ENCODE results near the gene BICRA. TPM values are rescaled to one million over a fixed set of nuclear protein-coding genes. Genes with fewer than 3 reads are reported as not detected.

The BICRA gene
- polyA plus RNA-seq, 6 donors from 2014 or later, result 0.37 to 1.5 (median 0.83) TPM; not detected in 1

DNA sequence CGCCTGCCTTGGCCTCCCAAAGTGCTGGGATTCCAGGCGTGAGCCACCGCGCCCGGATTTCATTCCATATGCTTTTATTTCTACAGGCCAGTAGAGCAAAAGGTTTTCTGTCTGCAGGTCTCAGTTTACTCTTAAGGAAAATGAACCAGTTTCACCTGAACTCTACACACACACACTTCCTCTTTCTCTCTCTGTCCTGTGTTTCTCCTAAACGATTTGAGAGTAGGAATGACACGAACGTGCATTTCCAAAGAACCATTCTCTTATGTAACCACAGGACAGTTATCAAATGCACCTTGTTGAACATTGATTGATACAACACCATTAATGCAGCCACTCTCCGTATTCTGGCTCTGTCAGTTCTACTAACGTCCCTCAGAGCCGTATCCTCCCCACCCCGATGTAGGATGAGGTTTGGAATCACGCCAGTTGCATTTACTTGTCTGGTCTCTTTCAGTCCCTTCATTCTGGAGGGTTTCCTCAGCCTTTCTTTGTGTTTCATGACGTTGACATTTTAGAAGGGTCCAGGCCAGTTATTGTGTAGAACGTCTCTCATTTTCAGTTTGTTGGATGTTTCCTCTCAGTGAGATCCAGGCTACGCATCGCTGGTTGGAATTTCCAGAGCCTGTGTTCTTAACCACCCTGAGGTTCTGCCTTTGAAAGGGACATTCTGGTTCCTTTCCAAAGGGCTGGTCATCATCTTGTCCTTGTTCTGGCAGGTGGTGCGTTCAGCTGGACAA is 36.0 kb downstream of the BICRA start:
- Mint-ChIP-seq H3K27ac (peak overlapping the region in 2 of 6 donors; percentile 82 to 88), H3K4me1 (peaks cover 35 to 43% (median 36%) of the 10 kb centered on the region in 3 donors), H3K27me3 (no peaks in the 10 kb centered on the region), H3K4me3 (peak overlapping the region in 1 of 8 donors; percentile 19), H3K36me3 (peaks cover 18 to 19% of the 10 kb centered on the region in 2 donors), H3K9me3 (peaks cover 0 to 6% (median 4%) of the 10 kb centered on the region in 7 donors)
- ATAC-seq (ENCODE audit: low read depth in 2 of 2), result no peak
- no peak for DNase-seq

DNA sequence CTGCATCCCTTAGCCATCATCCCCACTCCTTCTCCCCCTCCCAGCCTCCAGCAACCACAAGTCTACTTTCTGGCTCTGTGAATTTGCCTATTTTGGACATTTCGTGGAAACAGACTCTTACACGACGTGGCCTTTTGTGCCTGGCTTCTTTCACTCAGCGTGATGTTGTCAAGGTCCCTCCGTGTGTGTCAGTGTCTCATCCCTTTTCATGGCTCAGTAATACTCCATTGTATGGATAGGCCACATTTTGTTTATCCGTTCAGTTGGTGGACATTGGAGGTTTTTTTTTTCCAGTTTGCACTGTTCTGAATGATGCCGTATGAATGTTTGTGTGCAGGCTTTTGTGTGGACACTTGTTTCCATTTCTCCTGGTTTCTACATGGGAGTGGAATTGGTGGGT is 38.0 kb downstream of the BICRA start:
- Mint-ChIP-seq H3K36me3 (peaks cover 18 to 31% of the 10 kb centered on the region in 2 donors), H3K4me3 (no peak overlapping the region), H3K4me1 (peaks cover 31 to 52% (median 38%) of the 10 kb centered on the region in 3 donors), H3K27me3 (no peaks in the 10 kb centered on the region), H3K27ac (no peak overlapping the region), H3K9me3 (peaks cover 0 to 6% (median 4%) of the 10 kb centered on the region in 7 donors)
- no peak for DNase-seq
- ATAC-seq (ENCODE audit: low read depth in 2 of 2), result no peak

DNA sequence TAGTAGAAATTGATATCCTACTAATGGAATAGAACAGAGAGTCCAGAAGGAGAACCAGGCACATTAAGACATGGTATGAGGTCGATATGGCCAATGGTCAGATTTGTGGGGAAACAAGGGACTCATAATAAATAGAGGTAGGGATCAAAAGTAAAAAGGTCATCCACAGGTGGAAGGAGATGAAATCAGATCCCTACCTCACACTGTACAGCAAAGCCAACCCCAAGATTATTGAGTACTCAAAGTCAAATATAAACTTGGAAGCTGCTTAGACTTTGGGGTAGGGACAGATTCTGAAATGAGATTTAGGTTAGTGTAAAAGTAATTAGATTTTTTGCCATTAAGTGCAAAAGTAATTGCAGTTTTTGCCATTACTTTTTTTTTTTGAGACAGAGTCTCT is 40.7 kb downstream of the BICRA start:
- H3K4me1 Mint-ChIP-seq, result peaks cover 26 to 49% (median 45%) of the 10 kb centered on the region in 3 donors
- ATAC-seq (ENCODE audit: low read depth in 2 of 2), result no peak
- H3K27ac Mint-ChIP-seq, result no peak overlapping the region
- H3K27me3 Mint-ChIP-seq, result no peaks in the 10 kb centered on the region
- H3K9me3 Mint-ChIP-seq, result peaks cover 0 to 6% (median 4%) of the 10 kb centered on the region in 7 donors
- H3K36me3 Mint-ChIP-seq, result peaks cover 22 to 44% of the 10 kb centered on the region in 2 donors
- no peak overlapping the region for H3K4me3 Mint-ChIP-seq
- DNase-seq, result no peak

DNA sequence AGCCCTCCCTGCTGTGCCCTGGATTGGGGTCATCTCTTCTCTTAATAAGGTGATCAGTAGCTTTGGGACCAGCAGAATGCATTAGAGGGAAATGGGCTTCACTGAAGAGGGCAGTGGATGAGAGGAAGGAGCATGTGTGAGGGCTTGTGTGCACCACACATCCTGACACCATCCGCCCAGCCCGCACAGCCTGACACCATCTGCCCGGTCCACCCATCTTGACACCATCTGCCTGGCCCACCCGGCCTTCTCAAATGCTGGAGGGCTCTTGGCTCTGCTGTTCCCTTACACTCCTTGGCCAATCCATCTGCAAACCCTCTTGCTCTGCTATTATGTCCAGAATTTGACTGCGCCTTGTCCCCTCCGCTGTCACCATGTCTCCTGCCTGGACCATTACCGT is 41.8 kb downstream of the BICRA start:
- Mint-ChIP-seq H3K4me1 (peaks cover 20 to 41% (median 35%) of the 10 kb centered on the region in 3 donors), H3K4me3 (peak overlapping the region in 2 of 8 donors; percentile 30), H3K27me3 (no peaks in the 10 kb centered on the region), H3K27ac (peak overlapping the region in 1 of 6 donors; percentile 12), H3K36me3 (peaks cover 16 to 44% of the 10 kb centered on the region in 2 donors), H3K9me3 (peaks cover 0 to 6% (median 4%) of the 10 kb centered on the region in 7 donors)
- no peak for ATAC-seq (ENCODE audit: low read depth in 2 of 2)
- no peak for DNase-seq

DNA sequence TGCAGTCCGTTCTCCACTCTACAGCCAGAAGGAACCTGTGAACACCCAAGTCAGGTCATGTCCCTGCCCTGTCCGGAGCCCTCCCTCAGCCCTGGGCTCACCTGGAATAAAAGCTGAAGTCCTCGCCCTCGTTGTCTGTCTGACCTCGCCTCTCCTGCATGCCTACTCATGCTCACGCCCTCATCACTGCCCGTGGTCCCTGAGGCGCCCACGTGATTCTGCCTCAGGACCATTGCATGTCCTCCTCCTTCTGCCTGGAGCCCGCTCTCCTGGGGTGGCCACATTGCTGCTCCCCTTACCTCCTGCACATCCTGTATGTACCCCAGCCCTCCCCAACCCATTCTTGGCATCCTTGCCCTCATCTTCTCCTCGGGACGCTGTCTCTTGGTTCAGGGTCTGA is 42.2 kb downstream of the BICRA start:
- no peak for ATAC-seq (ENCODE audit: low read depth in 2 of 2)
- Mint-ChIP-seq H3K36me3 (peaks cover 15 to 44% of the 10 kb centered on the region in 2 donors), H3K9me3 (peaks cover 0 to 6% (median 4%) of the 10 kb centered on the region in 7 donors), H3K4me3 (peak overlapping the region in 2 of 8 donors; percentile 30), H3K4me1 (peaks cover 20 to 37% (median 33%) of the 10 kb centered on the region in 3 donors), H3K27me3 (no peaks in the 10 kb centered on the region), H3K27ac (peak overlapping the region in 2 of 6 donors; percentile 88 to 90)
- DNase-seq, result no peak

DNA sequence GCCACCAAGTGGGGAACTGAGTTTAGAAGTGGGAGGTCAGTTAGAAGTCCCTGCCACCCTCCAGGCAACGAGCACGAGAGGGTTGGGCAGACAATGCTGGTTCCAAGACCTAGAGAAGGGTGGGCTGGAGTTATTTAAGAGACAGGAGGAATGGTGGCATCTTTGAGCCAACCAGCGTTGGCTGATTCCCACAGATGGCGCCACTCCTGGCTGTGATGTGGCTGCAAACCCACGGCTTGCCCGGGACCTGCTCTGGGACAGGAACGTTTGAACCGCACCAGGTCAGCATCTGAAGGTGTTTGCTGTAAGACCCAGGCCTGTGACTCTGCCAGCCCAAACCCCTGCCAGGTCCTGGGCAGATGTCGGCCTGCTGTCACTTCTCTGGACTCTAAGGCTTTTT is 42.8 kb downstream of the BICRA start:
- Mint-ChIP-seq H3K27ac (peak overlapping the region in 2 of 6 donors; percentile 59 to 69), H3K9me3 (peaks cover 0 to 6% (median 4%) of the 10 kb centered on the region in 7 donors), H3K27me3 (no peaks in the 10 kb centered on the region), H3K4me3 (peak overlapping the region in 1 of 8 donors; percentile 70), H3K36me3 (peaks cover 14 to 42% of the 10 kb centered on the region in 2 donors), H3K4me1 (peaks cover 20 to 37% (median 33%) of the 10 kb centered on the region in 3 donors)
- DNase-seq, result no peak
- no peak for ATAC-seq (ENCODE audit: low read depth in 2 of 2)

DNA sequence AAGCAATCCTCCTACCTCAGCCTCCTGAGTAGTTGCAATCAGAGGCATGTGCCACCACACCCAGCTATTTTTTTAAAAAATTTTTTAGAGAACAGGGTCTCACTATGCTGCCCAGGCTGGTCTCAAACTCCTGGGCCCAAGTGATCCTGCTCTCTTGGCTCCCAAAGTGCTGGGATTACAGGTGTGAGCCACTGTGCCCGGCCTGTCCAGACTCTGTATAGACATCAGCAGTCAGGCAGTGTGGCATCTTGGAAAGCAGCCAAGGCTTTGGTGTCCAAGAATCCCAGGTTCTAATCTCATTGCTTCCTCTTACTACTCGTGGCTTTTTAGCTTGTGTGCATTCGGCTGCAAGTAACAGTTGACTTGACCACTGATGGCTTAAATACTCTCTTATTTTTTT is 43.4 kb downstream of the BICRA start:
- no peak overlapping the region for H3K4me3 Mint-ChIP-seq
- peaks cover 0 to 6% (median 2%) of the 10 kb centered on the region in 7 donors for H3K9me3 Mint-ChIP-seq
- no peaks in the 10 kb centered on the region for H3K27me3 Mint-ChIP-seq
- DNase-seq (no peak), ATAC-seq (ENCODE audit: low read depth in 2 of 2) (no peak)
- H3K36me3 Mint-ChIP-seq, result peaks cover 9 to 36% of the 10 kb centered on the region in 2 donors
- H3K4me1 Mint-ChIP-seq, result peaks cover 19 to 34% (median 32%) of the 10 kb centered on the region in 3 donors
- H3K27ac Mint-ChIP-seq, result no peak overlapping the region

DNA sequence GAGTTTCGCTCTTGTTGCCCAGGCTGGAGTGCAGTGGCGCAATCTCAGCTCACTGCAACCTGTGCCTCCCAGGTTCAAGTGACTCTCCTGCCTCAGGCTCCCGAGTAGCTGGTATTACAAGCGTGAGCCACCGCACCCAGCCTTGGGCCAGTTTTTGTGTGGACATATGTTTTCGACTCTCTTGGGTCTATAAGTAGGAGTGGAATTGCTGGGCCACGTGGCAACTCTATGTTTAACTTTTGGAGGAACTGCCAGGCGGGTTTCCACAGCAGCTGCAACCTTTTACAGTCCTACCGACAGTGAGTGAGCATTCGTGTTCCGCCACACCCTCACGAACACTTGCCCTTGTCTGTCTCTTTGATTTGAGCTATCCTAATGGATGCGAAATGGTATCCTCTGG is 44.9 kb downstream of the BICRA start:
- Mint-ChIP-seq H3K36me3 (peaks cover 9 to 33% of the 10 kb centered on the region in 2 donors), H3K4me1 (peaks cover 7 to 26% (median 25%) of the 10 kb centered on the region in 3 donors), H3K9me3 (peaks cover 0 to 6% (median 2%) of the 10 kb centered on the region in 7 donors), H3K27me3 (no peaks in the 10 kb centered on the region), H3K27ac (no peak overlapping the region), H3K4me3 (peak overlapping the region in 1 of 8 donors; percentile 35)
- ATAC-seq (ENCODE audit: low read depth in 2 of 2) (no peak), DNase-seq (no peak)

DNA sequence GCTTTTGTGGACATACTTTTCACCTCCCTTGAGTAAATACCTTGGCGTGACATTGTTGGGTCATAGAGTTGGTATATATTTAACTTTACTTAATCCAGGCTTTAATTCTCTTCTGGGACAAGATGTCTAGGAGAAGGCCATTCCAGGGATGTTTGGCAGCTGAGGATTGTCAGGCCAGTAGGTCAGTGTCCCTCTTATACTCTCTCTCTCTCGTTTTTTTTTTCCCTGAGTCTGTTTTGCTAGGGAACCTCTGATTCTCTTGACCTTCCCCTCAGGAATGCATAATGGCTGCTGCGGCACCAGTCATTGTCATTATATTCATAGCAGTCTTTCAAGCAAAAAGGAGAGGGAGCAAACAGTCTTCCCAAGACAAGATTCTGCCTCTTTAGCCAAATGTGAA is 48.8 kb downstream of the BICRA start:
- no peak overlapping the region for H3K27ac Mint-ChIP-seq
- peaks cover 22 to 33% (median 25%) of the 10 kb centered on the region in 3 donors for H3K4me1 Mint-ChIP-seq
- H3K4me3 Mint-ChIP-seq, result no peak overlapping the region
- H3K9me3 Mint-ChIP-seq, result no peaks in the 10 kb centered on the region
- peaks cover 4 to 20% of the 10 kb centered on the region in 2 donors for H3K36me3 Mint-ChIP-seq
- ATAC-seq (ENCODE audit: low read depth in 2 of 2), result no peak
- H3K27me3 Mint-ChIP-seq, result no peaks in the 10 kb centered on the region
- DNase-seq, result no peak

DNA sequence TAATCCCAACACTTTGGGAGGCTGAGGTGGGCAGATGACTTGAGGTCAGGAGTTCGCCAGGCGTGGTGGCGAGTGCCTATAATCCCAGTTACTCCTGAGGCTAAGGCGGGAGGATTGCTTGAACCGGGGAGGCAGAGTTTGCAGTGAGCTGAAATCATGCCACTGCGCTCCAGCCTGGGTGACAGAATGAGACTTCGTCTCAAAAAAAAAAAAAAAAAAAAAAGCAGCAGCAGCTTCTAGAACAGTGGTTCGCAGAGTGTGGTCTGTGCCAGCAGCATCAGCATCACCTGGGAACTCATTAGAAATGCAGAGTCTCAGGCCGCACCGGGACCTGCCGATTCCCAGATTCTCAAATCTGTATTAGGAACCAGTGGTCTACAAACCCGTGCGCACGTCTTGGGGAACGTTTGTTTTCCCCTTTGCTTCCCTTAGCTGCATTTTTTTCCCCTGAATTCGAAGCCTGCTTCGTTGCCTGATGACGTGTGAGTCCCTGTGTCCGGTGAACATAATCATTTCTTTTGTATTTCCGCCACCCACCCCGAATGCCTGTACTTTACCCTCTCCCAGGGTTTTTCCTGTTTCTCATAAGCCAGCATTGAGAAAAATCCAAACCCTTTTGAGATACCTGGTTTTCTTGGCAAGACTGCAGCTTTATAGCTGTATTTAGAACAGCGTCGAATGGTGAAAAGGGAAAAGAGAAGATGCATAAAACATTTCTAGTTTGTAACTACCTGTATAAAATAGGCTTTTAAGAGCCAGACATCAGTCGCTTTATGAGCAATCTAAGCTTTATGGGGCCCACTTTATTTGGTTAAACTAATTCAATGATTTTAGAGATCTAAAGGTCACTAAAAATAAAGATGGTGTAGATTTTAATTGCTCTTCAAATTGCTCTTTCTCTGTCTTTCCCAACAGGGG is 49.8 kb downstream of the BICRA start:
- H3K36me3 Mint-ChIP-seq, result peaks cover 0 to 13% of the 10 kb centered on the region in 2 donors
- no peaks in the 10 kb centered on the region for H3K27me3 Mint-ChIP-seq
- DNase-seq, result no peak
- no peaks in the 10 kb centered on the region for H3K9me3 Mint-ChIP-seq
- H3K27ac Mint-ChIP-seq, result no peak overlapping the region
- peaks cover 22 to 26% (median 25%) of the 10 kb centered on the region in 3 donors for H3K4me1 Mint-ChIP-seq
- no peak overlapping the region for H3K4me3 Mint-ChIP-seq
- ATAC-seq (ENCODE audit: low read depth in 2 of 2), result no peak

DNA sequence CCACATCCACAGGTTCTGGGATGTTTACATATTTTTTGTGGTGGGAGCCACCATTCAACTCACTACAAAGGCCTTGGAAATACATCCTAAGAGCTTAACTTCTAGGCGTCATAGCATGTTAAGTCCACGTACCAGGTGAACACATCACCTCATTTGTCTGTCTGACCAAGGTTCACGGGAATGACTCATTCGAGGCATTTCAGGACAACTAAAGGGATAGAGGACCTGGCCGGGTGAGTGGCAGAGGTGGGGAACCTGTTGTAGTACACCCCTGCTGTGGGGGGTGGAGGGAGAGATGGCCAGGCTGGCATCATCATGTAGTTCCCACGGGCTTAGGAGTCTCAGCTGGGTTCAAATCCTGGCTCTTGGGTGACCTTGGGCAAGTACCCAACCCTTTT is 51.5 kb downstream of the BICRA start:
- Mint-ChIP-seq H3K4me3 (no peak overlapping the region), H3K27ac (no peak overlapping the region), H3K36me3 (peaks cover 0 to 7% of the 10 kb centered on the region in 2 donors), H3K27me3 (no peaks in the 10 kb centered on the region), H3K4me1 (peaks cover 15 to 21% (median 17%) of the 10 kb centered on the region in 3 donors), H3K9me3 (no peaks in the 10 kb centered on the region)
- DNase-seq (no peak), ATAC-seq (ENCODE audit: low read depth in 2 of 2) (no peak)

DNA sequence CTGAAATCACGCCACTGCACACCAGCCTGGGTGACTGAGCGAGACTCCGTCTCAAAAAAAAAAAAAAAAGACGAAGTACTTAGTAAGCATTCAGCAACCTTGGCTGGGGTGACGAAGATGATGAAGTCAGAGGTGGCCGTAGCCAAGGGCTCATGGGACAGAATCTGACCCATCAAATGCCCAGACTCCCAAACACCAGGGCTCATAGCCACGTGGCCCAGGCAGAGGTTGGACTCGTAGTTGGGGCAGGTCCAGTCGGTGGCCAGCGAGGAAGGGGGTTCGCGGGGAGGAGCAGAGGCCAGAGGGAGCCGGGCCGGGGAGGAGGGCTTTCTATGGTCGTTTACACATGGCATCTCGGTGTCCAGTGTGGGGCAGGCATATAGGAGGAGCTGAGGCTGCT is 52.2 kb downstream of the BICRA start:
- ATAC-seq (ENCODE audit: low read depth in 2 of 2) (no peak), DNase-seq (no peak)
- Mint-ChIP-seq H3K27ac (peak overlapping the region in 1 of 6 donors; percentile 84), H3K4me1 (peaks cover 15 to 25% (median 17%) of the 10 kb centered on the region in 3 donors), H3K36me3 (peaks cover 0 to 7% of the 10 kb centered on the region in 2 donors), H3K9me3 (no peaks in the 10 kb centered on the region), H3K4me3 (no peak overlapping the region), H3K27me3 (no peaks in the 10 kb centered on the region)

DNA sequence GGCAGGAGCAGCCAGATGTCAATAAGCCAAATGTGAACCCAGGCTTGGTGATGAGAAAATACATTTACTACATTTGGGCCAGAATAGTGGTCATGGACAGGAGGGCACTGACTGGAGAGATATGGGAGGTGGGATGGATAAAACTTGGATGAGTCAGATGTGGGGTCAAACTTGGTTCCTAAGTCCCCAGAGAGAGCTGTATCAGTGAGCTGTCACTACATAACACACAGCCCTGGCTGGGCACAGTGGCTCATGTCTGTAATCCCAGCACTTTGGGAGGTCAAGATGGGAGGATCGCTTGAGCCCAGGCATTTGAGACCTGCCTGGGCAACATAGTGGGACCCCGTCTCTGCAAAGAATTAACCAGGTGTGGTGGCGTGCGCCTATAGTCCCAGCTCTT is 52.7 kb downstream of the BICRA start:
- H3K36me3 Mint-ChIP-seq, result peaks cover 0 to 7% of the 10 kb centered on the region in 2 donors
- ATAC-seq (ENCODE audit: low read depth in 2 of 2) (no peak), DNase-seq (no peak)
- no peaks in the 10 kb centered on the region for H3K9me3 Mint-ChIP-seq
- no peaks in the 10 kb centered on the region for H3K27me3 Mint-ChIP-seq
- H3K4me3 Mint-ChIP-seq, result no peak overlapping the region
- peaks cover 15 to 25% (median 17%) of the 10 kb centered on the region in 3 donors for H3K4me1 Mint-ChIP-seq
- H3K27ac Mint-ChIP-seq, result peak overlapping the region in 1 of 6 donors; percentile 84

All from naive B cell (primary cell).